ENCODE results near the gene PRDM2.

PRDM2 gene

GRCh38 chr1:13733711-13734110 lies 33.7 kb downstream of the PRDM2 start:
- no peak for DNase-seq

GRCh38 chr1:13735168-13735930 lies 35.4 kb downstream of the PRDM2 start:
- DNase-seq: no peak

GRCh38 chr1:13737398-13737797 lies 37.4 kb downstream of the PRDM2 start:
- no peak for DNase-seq

- no peak for DNase-seq
These were observed 46.4 kb downstream of the PRDM2 start for GRCh38 chr1:13746342-13746741.

- peak; percentile 96 for DNase-seq
These were observed 48.9 kb downstream of the PRDM2 start for GRCh38 chr1:13748610-13749505.

- peak; percentile 74 for DNase-seq
These were observed 49.8 kb downstream of the PRDM2 start for GRCh38 chr1:13749543-13750341.

- DNase-seq: no peak
These were observed 51.5 kb downstream of the PRDM2 start for GRCh38 chr1:13751458-13751871.

GRCh38 chr1:13751985-13752384 lies 52.0 kb downstream of the PRDM2 start:
- no peak for DNase-seq

- no peak for DNase-seq
These were observed 52.9 kb downstream of the PRDM2 start for GRCh38 chr1:13752852-13753251.

- DNase-seq: no peak
These were observed 53.8 kb downstream of the PRDM2 start for GRCh38 chr1:13753636-13754402.

GRCh38 chr1:13754510-13755103 lies 54.6 kb downstream of the PRDM2 start:
- DNase-seq: no peak

- no peak for DNase-seq
These were observed 56.7 kb downstream of the PRDM2 start for GRCh38 chr1:13756557-13757315.

- DNase-seq: no peak
These were observed 57.7 kb downstream of the PRDM2 start for GRCh38 chr1:13757693-13758092.

GRCh38 chr1:13759072-13759471 lies 59.1 kb downstream of the PRDM2 start:
- no peak for DNase-seq

GRCh38 chr1:13760340-13760739 lies 60.4 kb downstream of the PRDM2 start:
- DNase-seq: no peak

- no peak for DNase-seq
These were observed 60.9 kb downstream of the PRDM2 start for GRCh38 chr1:13760921-13761320.

GRCh38 chr1:13761883-13762282 lies 61.9 kb downstream of the PRDM2 start:
- DNase-seq: no peak

GRCh38 chr1:13762642-13763041 lies 62.7 kb downstream of the PRDM2 start:
- no peak for DNase-seq

GRCh38 chr1:13763222-13763621 lies 63.2 kb downstream of the PRDM2 start:
- no peak for DNase-seq

- no peak for DNase-seq
These were observed 64.0 kb downstream of the PRDM2 start for GRCh38 chr1:13763991-13764390.

Data from activated CD4-positive, CD25-positive, alpha-beta regulatory T cell treated with anti-CD3 and anti-CD28 coated beads, Interleukin-2, amount 50 U/mL, for 72 hours (primary cell).